AG09309 (cell line): ENCODE results near the gene PRKACB.

Experiments
- DNase-seq: peaks from one replicate; pipeline ENCODE4 v3.0.0-alpha.2; 2010; ENCODE audit warnings: low read depth
- H3K4me3 ChIP-seq: 2 replicates; pipeline ENCODE4 v1.5.1; 2011; ENCODE audit warnings: mild to moderate bottlenecking, low read depth, low read length, moderate library complexity; ENCODE audit not compliant: control insufficient read depth
- CTCF ChIP-seq: IDR thresholded peaks from 2 replicates; pipeline ENCODE4 v1.5.1; 2011; ENCODE audit warnings: mild to moderate bottlenecking, low read depth, low read length, inconsistent platforms; ENCODE audit not compliant: insufficient read depth, control insufficient read depth; ENCODE audit errors: missing control alignments

The PRKACB gene

DNA sequence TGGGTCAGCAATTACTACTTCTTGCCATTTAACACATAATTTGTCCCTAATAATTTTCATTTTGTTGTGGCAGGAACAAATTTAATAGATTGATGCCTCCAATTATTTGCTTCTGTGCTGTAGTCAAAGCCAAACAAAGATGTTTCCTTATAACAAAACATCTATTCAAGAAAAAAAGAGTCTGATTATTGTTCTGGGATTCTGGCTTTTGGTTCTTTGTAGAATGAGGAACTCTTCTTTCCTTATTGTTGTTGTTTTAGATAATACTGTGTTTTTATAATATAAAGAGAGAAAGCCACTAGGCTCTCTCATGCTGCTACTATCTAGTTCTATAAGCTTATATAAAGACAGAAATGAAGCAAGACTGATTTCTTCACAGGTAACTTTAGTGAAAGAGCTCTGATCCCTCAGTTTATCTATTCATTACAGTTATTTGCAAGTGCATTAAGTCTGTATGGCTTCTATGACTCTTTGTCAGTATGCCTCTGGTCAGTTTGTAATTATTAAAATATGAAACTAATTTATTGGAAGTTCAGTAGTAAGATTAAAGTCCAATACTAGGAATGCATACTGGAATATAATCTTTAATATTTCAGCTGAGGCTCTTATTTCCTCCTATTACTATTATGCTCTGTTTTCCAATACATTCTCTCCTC lies 37.4 kb downstream of the PRKACB start:
- no peak for TF ChIP-seq CTCF
- no peak for DNase-seq
- H3K4me3 ChIP-seq = no peak overlapping the region

DNA sequence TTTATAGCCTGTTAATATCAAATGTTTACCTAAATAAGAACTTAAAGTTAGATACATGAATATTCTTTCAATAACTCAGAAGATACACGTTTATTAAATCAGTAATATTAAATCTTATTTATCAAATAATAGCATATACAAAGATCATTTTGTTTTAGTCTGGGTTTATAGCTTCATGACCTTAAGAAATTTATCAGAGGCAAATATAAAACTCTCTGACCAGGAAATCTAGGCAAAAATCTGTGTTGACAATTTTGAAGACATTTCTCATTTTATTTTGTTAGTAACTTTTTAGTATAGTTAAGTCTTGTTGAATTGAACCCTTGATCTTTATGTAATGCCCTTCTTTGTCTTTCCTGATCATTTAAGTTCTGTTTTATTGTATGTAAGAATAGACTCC lies 46.4 kb downstream of the PRKACB start:
- TF ChIP-seq CTCF = no peak
- no peak for DNase-seq
- no peak overlapping the region for H3K4me3 ChIP-seq

DNA sequence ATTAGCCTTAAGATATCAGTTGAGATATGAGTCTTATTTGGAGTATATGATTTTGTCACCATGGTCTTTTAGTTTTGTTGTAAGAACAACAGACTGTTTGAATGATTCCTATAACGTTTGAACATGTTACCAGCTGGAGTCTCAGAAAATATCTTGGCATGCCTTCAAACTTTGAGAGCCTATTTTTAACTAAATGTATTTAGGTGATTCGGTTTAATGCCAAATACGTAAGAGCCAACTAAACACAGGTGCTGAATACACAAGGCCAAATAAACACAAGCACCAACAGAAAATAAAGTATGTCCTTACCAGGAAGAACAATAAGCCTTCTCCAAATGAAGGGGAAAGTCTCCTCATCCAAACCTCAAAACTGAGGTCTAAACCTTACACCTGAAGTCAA lies 48.6 kb downstream of the PRKACB start:
- no peak for DNase-seq

DNA sequence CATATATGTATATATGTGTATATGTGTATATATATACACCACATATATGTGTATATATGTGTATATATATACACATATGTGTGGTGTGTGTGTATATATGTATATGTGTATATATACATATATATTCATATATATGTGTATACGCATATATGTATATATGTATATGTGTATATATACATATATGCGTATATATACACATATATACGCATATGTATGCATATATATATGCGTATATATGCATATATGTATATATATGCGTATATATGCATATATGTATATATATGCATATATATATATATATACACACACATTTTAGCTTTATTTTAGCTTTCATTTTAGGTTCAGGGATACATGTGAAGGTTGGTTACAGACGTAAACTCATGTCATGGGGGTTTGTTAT lies 54.8 kb downstream of the PRKACB start:
- no peak overlapping the region for H3K4me3 ChIP-seq

More for the DNA sequence above, 48.6 kb downstream of the PRKACB start:
- H3K4me3 ChIP-seq = no peak overlapping the region
- TF ChIP-seq CTCF = no peak

DNA sequence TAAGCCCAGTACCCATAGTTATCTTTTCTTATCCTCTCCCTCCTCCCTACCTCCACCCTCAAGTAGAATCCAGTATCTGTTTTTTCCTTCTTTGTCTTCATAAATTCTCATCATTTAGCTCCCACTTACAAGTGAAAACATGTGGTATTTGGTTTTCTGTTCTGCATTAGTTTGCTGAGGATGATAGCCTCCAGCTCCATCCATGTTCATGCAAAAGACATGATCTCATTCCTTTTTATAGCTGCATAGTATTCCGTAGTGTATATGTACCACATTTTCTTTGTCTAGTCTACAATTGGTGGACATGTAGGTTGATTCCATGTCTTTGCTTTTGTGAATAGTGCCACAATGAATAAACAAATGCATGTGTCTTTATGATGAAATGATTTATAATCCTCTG lies 55.2 kb downstream of the PRKACB start:
- H3K4me3 ChIP-seq = no peak overlapping the region
- TF ChIP-seq CTCF = no peak
- no peak for DNase-seq

More for the DNA sequence above, 54.8 kb downstream of the PRKACB start:
- DNase-seq = no peak
- TF ChIP-seq CTCF = no peak

- DNase-seq = no peak
- H3K4me3 ChIP-seq = no peak overlapping the region
- no peak for TF ChIP-seq CTCF
Measured at GRCh38 chr1:84202126-84202525, 58.1 kb downstream of the PRKACB start.
